SJCRH30 (cell line): ENCODE results near the gene MAP2K1. TPM values are rescaled to one million over a fixed set of nuclear protein-coding genes. Genes with fewer than 3 reads are reported as not detected.
"Not testable (repeated sequence)": the region's sequence is repeated elsewhere in the genome, so short reads cannot be mapped to it uniquely, and the experiment has no call there.

Experiments
- DNase-seq, 2 experiments: peaks; one replicate each; pipeline ENCODE4 v3.0.0-alpha.2; 2015 to 2020
- H3K27ac ChIP-seq: fragments of 250-450 bp; sonication (Bioruptor Pico); 2 replicates; pipeline ENCODE4 v1.5.1; 2020; ENCODE audit warnings: mild to moderate bottlenecking, moderate library complexity
- H3K27me3 ChIP-seq: fragments of 250-450 bp; sonication (Bioruptor Pico); 2 replicates; pipeline ENCODE4 v1.5.1; 2020; ENCODE audit warnings: mild to moderate bottlenecking, moderate library complexity
- H3K36me3 ChIP-seq: fragments of 250-450 bp; sonication (Bioruptor Pico); 2 replicates; pipeline ENCODE4 v1.5.1; 2020; ENCODE audit warnings: mild to moderate bottlenecking, moderate library complexity
- H3K4me1 ChIP-seq: fragments of 250-450 bp; sonication (Bioruptor Pico); 2 replicates; pipeline ENCODE4 v1.5.1; 2020; ENCODE audit warnings: mild to moderate bottlenecking, moderate library complexity
- H3K4me3 ChIP-seq: fragments of 250-450 bp; sonication (Bioruptor Pico); 2 replicates; pipeline ENCODE4 v1.5.1; 2020; ENCODE audit warnings: mild to moderate bottlenecking, moderate library complexity
- H3K9me3 ChIP-seq: fragments of 250-450 bp; sonication (Bioruptor Pico); replicated peaks from 2 replicates; pipeline ENCODE4 v1.5.1; 2020; ENCODE audit warnings: mild to moderate bottlenecking, moderate library complexity
- total RNA-seq: library from RNA; depleted of rRNA; stranded (reverse); fragments of >200 nt; shearing (Covaris generic); gene quantifications from 2 replicates; pipeline ENCODE4 v1.2.3, GENCODE V29; 2014

Gene MAP2K1
- total RNA-seq, 1 experiment from 2014 or later: 79.8 TPM

DNA sequence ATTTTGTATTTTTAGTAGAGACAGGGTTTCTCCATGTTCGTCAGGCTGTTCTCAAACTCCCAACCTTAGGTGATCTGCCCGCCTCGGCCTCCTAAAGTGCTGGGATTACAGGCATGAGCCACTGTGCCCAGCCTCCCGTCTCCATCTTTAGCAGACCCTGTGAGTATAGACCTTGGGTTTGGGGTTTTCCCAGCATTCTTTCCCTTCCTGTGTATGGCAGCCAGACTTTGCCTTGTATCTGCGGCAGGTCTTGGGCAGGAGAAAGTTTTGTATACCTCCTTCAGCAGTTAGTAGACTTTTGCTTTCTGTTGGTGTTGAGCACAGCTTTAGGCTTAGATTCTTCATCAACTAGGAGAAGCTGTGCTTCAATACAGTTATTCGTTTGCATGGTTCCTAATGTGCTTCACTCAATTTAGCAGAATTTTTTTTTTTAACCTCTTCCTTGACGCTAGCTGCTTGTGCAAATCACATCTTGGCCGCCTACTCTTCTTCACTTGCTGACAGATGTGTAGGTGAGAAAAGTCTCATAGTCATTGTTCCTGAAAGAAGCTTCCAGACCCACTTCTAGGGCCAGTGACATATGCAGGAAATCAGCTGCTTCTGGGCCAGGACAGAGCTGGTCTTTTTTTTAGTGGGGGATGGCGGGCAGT lies 38.4 kb downstream of the MAP2K1 start:
- no peaks in the 10 kb centered on the region for H3K9me3 ChIP-seq
- H3K27ac ChIP-seq: no peak overlapping the region
- H3K4me1 ChIP-seq: no peaks in the 10 kb centered on the region
- no peak for DNase-seq
- H3K27me3 ChIP-seq: no peaks in the 10 kb centered on the region
- no peak overlapping the region for H3K4me3 ChIP-seq
- H3K36me3 ChIP-seq: no peaks in the 10 kb centered on the region; the same call in 1 of the 2 replicates

DNA sequence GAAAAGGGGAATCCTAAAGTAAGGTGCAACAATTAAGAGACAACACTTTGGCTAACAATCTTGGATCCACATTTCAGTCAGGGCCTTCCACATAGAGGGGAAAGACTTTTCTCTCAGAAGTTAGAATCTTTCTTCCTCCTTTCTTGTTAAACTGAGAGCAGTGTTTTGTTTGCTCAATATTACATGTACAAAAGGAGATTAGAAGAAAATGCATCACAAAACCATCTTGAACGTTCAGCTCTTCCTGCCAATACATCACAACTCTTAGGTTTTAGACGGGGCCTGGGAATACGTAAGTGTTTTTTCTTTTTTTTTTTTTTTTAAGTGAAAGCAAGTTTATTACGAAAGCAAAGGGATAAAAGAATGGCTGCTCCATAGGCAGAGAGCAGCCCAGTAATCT lies 39.1 kb downstream of the MAP2K1 start:
- Histone ChIP-seq H3K27ac (no peak overlapping the region), H3K4me1 (no peaks in the 10 kb centered on the region), H3K27me3 (no peaks in the 10 kb centered on the region), H3K4me3 (no peak overlapping the region), H3K36me3 (no peaks in the 10 kb centered on the region; the same call in 1 of the 2 replicates), H3K9me3 (no peaks in the 10 kb centered on the region)
- no peak for DNase-seq

DNA sequence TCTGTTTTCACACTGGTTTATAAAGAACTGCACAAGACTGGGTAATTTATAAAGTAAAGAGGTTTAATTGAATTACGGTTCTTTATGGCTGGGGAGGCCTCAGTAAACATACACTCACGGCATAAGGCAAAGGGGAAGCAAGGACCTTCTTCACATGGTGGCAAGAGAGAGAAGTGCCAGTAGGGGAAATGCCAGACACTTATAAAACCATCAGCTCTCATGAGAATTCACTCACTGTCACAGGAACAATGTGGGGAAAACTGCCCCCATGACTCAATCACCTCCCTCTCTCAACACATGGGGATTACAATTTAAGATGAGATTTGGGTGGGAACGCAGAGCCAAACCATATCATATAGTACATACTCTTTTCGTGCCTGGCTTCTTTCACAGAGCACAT lies 42.4 kb downstream of the MAP2K1 start:
- Histone ChIP-seq H3K27me3 (no peaks in the 10 kb centered on the region), H3K4me1 (no peaks in the 10 kb centered on the region), H3K9me3 (no peaks in the 10 kb centered on the region), H3K36me3 (no peaks in the 10 kb centered on the region; the same call in 1 of the 2 replicates), H3K27ac (no peak overlapping the region), H3K4me3 (no peak overlapping the region)
- no peak for DNase-seq

DNA sequence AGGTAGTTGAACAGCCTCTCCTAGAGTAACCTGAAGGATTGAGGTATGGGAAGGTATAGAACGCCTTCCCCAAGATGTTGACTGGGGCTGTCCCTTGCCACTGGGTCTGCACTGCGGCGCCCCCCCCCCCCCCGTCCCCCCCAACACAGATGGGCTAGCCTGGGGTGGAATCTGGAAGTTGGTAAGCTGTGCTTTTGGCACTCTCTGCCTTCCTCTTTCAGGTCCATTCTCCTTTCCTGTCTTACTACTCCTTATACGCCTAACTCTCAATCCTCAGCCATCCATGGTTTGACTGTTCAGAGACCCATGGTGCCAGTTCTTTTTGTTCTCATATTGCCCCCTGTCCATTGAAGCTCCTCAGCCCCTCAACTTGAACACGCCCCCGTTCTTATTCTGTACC lies 42.8 kb downstream of the MAP2K1 start:
- Histone ChIP-seq H3K9me3 (no peaks in the 10 kb centered on the region), H3K36me3 (no peaks in the 10 kb centered on the region; the same call in 1 of the 2 replicates), H3K4me3 (no peak overlapping the region), H3K27ac (no peak overlapping the region), H3K27me3 (no peaks in the 10 kb centered on the region), H3K4me1 (no peaks in the 10 kb centered on the region)
- DNase-seq: no peak

DNA sequence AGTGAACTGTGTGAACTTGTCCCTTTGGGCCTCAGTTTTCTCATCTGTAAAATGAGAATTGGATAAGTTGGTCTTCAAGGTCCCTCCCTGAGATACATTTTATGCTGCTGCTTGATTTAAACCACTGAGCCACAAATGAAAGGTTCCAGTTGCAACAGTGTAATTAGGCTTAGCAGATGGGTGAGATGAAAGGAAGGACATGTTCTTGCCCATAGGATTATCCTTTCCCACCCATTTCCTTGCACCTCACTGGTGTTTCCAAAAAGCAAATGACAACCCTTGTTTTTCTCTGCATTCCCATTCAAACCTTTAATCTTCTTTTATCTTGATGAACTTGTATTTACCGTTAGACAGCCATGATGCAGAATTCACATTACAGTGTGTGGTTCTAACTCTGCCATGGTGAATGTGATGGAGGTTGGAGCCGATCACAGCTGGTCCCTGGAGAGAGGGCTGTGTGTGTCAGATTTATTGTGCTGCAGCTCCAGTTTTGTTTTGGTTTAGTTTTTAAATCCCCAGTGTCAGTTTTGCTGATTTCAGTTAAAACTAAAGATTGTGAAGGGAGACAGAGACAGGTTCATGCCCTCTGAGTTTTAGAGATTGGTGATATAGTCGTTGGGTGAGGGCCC lies 44.0 kb downstream of the MAP2K1 start:
- no peaks in the 10 kb centered on the region for H3K4me1 ChIP-seq
- no peak overlapping the region for H3K4me3 ChIP-seq
- H3K36me3 ChIP-seq: no peaks in the 10 kb centered on the region; the same call in 1 of the 2 replicates
- H3K27ac ChIP-seq: no peak overlapping the region
- DNase-seq: no peak
- no peaks in the 10 kb centered on the region for H3K27me3 ChIP-seq
- H3K9me3 ChIP-seq: no peaks in the 10 kb centered on the region

DNA sequence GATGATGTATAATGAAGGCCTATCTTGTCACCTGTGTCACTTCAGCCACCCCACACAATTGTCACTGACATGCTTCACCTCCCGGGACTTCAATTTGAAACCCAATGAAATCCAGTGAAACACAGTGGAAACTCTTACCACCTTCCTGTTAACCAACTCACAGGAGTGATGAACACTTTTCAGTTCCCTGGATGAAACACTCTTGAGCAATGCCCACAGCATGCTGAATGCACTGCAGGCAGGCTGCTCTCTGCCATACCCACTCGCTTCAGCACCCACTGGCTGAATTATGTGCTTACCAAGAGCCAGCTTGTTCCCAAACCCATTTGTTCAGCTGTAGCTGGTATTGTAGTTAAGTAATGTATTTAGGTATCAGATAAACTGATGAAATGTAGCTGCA lies 47.0 kb downstream of the MAP2K1 start:
- no peaks in the 10 kb centered on the region for H3K27me3 ChIP-seq
- no peaks in the 10 kb centered on the region for H3K9me3 ChIP-seq
- no peak overlapping the region for H3K27ac ChIP-seq
- no peak overlapping the region for H3K4me3 ChIP-seq
- H3K4me1 ChIP-seq: no peaks in the 10 kb centered on the region
- H3K36me3 ChIP-seq: peaks cover 19% of the 10 kb centered on the region
- no peak for DNase-seq

DNA sequence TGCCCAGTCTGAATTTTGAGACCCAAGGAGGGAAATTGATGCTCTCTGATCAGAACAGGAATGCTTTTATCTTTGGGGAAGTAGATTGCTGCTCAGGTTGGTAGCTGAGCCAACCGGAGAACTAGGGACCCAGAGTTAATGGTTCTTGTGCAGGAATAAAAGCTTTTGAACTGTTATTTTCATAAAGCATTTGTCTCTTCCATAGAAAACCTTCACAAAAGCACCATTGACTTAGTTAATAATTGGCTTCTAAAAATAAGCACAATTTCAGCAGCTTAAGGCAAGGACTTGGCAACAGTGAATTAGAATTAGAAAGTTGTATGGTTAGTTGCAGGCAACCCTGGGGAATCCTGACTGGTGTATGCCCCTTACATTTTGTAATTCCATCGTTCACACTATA lies 53.8 kb downstream of the MAP2K1 start:
- Histone ChIP-seq H3K27me3 (no peaks in the 10 kb centered on the region), H3K27ac (no peak overlapping the region), H3K4me3 (no peak overlapping the region), H3K9me3 (no peaks in the 10 kb centered on the region), H3K4me1 (no peaks in the 10 kb centered on the region), H3K36me3 (peaks cover 47% of the 10 kb centered on the region)
- DNase-seq: no peak

DNA sequence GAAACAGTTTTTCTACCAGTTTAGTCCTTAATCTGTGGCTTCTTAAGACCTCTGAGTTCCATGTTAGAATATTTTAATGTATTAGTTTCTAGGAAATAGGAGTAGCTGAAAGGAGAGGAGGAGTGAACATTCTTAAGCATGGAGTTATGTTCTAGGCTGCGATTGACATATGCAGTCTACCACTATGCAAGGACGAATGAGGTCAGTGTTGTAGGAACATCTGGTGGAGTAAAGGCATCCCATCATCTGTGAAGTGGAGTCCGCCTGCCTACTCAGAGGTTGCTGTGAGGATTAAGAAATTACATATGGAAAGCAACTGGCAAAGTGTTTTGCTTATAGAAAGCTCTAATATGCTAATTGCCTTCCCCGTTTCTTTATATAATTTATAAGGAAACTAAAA lies 65.7 kb downstream of the MAP2K1 start:
- H3K36me3 ChIP-seq: peaks cover 10% of the 10 kb centered on the region
- H3K27me3 ChIP-seq: no peaks in the 10 kb centered on the region
- no peak overlapping the region for H3K27ac ChIP-seq
- H3K9me3 ChIP-seq: no peaks in the 10 kb centered on the region; the same call in 1 of the 2 replicates
- DNase-seq: no peak
- 0 out of 2 replicates have a peak, but pooled peaks cover 3% of the 10 kb centered on the region for H3K4me1 ChIP-seq
- no peak overlapping the region for H3K4me3 ChIP-seq

DNA sequence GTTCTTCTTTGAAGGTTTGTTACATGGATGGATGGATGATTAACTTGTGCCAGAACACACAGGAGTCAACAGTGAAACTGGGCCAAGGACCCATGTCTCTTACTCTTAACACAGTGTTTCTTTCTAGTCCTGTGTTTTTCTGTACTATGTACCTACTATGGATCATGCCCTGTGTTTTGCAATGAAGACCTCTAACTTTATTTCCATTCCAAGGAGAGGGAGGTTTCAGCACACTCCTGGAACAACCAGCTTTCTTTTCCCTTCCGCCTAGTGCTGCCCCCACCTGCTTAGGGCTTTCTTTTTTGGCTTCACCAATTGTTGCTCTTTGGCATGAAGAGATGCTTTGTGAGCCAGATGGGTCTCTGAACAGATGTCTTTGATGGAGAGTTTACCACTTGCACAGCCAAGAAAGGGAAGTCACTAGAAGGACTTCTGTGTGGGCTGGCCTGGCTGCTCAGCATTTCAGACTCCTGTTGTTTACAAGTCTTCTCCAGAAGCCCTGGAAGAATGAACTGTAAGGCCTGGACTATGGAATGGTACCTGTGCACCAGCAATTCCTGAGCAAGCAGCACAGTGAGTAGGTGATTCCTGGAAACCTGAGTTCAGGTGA lies 66.4 kb downstream of the MAP2K1 start:
- Histone ChIP-seq H3K27ac (no peak overlapping the region), H3K4me1 (0 out of 2 replicates have a peak, but pooled peaks cover 3% of the 10 kb centered on the region), H3K9me3 (no peaks in the 10 kb centered on the region; the same call in 1 of the 2 replicates), H3K36me3 (peaks cover 8% of the 10 kb centered on the region), H3K4me3 (no peak overlapping the region), H3K27me3 (no peaks in the 10 kb centered on the region)
- no peak for DNase-seq

DNA sequence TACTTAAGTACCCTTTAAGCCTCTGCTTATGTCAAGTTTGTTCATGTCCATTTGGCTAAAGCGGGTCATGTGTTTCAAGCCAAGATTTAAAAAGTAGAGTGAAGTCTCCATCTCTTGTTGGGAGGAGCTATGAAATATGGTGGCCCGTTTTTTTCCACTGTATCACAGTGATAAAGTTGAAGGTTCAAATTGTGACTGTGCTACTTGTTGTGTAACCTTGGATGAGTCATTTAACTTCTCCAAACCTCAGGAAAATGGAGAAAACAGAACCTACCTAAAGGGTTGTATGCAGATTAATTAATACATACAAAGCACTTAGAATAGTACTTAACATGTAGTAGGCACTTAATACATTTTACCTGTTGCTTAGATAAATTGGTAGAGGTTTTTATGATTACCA lies 67.4 kb downstream of the MAP2K1 start:
- H3K4me1 ChIP-seq: 0 out of 2 replicates have a peak, but pooled peaks cover 3% of the 10 kb centered on the region
- no peak overlapping the region for H3K27ac ChIP-seq
- H3K4me3 ChIP-seq: no peak overlapping the region
- no peak for DNase-seq
- H3K27me3 ChIP-seq: no peaks in the 10 kb centered on the region
- no peaks in the 10 kb centered on the region; the same call in 1 of the 2 replicates for H3K9me3 ChIP-seq
- peaks cover 8% of the 10 kb centered on the region for H3K36me3 ChIP-seq

DNA sequence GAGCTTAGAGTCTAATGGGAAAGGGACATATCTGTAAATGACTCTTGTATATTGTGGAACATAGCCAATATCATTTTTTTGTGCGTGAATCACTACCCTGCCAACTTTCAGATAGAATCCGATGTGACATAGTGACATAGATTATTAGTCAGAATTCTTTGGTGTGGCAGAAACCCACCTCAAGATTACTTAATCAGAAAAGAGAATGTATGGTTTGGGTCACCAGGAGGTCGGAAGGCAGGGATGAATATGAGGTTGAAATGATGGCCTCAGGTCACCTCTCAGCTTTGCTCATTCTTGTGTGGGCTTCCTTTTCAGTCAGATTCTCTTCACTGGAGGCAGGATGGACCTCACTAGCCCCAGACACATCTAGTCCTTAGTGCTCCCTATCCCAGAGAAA lies 69.5 kb downstream of the MAP2K1 start:
- no peak overlapping the region for H3K4me3 ChIP-seq
- H3K9me3 ChIP-seq: no peaks in the 10 kb centered on the region; the same call in 1 of the 2 replicates
- H3K36me3 ChIP-seq: peaks cover 6% of the 10 kb centered on the region; the same call in 1 of the 2 replicates
- H3K27me3 ChIP-seq: no peaks in the 10 kb centered on the region
- no peak for DNase-seq
- 0 out of 2 replicates have a peak, but pooled peaks cover 3% of the 10 kb centered on the region for H3K4me1 ChIP-seq
- H3K27ac ChIP-seq: no peak overlapping the region

DNA sequence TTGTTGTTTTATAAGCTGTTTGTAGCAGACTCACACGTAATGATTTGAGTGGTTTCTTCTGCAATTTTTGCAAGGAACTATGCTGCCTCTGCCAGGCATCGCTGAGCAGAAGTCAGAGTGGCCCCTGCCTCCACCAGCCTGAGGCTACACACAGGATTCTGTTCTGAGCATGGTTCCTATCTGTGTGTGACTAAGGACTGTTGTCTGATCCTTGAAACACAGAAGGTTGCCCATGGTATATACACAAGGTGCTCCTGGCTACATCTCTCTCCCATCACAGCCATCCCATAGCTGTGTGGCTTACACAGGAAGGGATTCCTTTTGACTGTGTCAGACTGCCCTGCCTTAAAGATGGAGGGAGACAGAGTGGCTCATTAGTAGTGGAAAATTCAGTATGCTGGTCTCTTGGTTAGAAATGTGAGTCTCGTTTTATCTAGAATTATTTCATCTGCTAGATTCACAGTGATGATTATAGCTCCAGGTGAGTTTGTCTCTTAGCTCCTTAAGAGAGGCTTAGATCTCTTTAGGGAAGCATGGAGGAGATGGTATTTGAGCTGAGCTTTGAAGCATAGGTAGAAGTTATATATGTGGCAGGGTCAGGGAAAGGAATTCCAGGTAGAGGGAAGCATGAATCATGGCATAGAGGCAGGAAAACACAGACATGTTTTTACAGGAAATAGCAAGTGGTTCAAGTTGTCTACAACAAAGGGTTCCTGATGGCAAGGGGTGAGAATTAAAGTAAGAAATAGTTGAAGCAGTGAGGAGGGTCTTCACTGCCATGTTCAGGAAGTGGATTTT lies 73.3 kb downstream of the MAP2K1 start:
- Histone ChIP-seq H3K9me3 (no peaks in the 10 kb centered on the region), H3K27ac (no peak overlapping the region), H3K36me3 (peaks cover 6% of the 10 kb centered on the region; the same call in 1 of the 2 replicates), H3K4me3 (no peak overlapping the region), H3K27me3 (no peaks in the 10 kb centered on the region), H3K4me1 (no peaks in the 10 kb centered on the region)
- no peak for DNase-seq

DNA sequence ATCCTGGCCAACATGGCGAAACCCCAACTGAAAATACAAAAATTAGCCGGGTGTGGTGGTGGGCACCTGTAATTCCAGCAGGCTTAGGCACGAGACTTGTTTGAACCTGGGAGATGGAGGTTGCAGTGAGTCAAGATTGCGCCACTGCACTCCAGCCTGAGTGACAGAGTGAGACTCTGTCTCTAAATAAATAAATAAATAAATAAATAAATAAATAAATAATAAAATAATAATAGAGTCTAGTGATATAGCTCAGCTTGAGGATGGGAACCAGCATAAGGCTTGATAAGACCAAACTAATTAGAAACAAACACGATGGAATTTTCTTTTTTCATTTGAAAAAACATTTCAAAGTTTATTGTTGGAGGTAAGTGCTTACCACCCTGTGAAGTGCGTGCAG lies 74.6 kb downstream of the MAP2K1 start:
- DNase-seq, H3K4me3 ChIP-seq, H3K36me3 ChIP-seq, H3K27me3 ChIP-seq, H3K27ac ChIP-seq, H3K4me1 ChIP-seq, H3K9me3 ChIP-seq: not testable (repeated sequence)

DNA sequence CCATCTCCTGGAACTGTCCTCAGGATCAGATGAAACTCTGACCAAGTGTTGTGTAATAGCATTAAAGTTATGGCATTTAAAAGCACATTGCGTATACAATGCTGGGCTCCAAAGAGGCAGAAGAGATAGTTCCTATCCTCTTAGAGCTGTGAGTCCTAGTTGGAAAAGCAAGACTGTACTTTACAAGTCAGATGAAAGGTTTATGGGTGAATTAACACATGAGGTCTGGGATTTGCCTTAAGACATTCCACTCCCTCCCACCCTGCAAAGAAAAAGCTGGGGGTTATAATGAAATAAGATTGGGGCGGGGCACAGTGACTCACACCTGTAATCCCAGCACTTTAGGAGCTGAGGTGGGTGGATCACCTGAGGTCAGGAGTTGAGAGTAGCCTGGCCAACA lies 75.2 kb downstream of the MAP2K1 start:
- H3K27me3 ChIP-seq: no peaks in the 10 kb centered on the region
- no peak overlapping the region for H3K4me3 ChIP-seq
- peaks cover 10% of the 10 kb centered on the region for H3K36me3 ChIP-seq
- no peaks in the 10 kb centered on the region for H3K9me3 ChIP-seq
- no peak for DNase-seq
- H3K4me1 ChIP-seq: no peaks in the 10 kb centered on the region
- H3K27ac ChIP-seq: no peak overlapping the region

DNA sequence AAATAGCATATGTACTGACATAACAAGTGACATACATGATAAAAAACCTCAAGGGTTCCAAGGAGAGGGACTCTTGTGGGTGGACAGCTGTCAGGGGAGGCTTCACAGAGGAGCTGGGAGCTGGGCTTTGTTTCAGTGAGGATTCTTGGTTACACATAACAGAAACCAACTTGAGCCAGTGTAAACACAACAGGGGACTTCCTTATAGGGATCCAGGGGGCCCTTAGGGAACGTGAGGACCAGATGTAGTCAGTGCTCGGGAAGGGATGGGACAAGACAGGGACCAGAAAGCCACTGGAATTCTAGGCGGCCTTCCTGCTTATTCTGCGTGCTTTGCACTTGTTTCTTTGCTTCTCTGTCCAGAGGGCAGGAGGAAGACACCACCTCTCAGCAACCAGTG lies 75.9 kb downstream of the MAP2K1 start:
- no peaks in the 10 kb centered on the region for H3K27me3 ChIP-seq
- no peaks in the 10 kb centered on the region for H3K9me3 ChIP-seq
- DNase-seq: no peak
- no peak overlapping the region for H3K27ac ChIP-seq
- no peaks in the 10 kb centered on the region for H3K4me1 ChIP-seq
- H3K36me3 ChIP-seq: peaks cover 10% of the 10 kb centered on the region
- no peak overlapping the region for H3K4me3 ChIP-seq
